ENCODE data around the gene ATG9B.
A peak's percentile ranks its signal among the peaks of the same experiment; 100 is the strongest.

- TF ChIP-seq CTCF (IDR thresholded peaks at IDR 0.05) (peak; percentile 38 to 52 (median 42)), EP300 (IDR thresholded peaks at IDR 0.05) (no peak), POLR2A (IDR thresholded peaks at IDR 0.05; ENCODE audit: low read depth) (no peak), POLR2AphosphoS5 (IDR thresholded peaks at IDR 0.05) (peak; percentile 40 to 77)
Observed at GRCh38 chr7:151059367-151060112, 35.2 kb upstream of the ATG9B start, which contains the start of gene SLC4A2.

Data from esophagus muscularis mucosa (tissue), 4 donors.